Stimulated activated CD8-positive, alpha-beta memory T cell treated with anti-CD3 and anti-CD28 coated beads, Interleukin-7, amount 100 ng/mL, for 4 hours (primary cell): ENCODE measurements around the gene PRMT1.
A peak's percentile ranks its signal among the peaks of the same experiment; 100 is the strongest.

Source experiments
- DNase-seq, 2 donors: peaks; one replicate each; pipeline ENCODE4 v3.0.0-alpha.2; 2020; ENCODE audit warnings: low read depth in 2 of 2

PRMT1 gene

GRCh38 chr19:49667473-49667872 lies 9.6 kb upstream of the PRMT1 start:
- DNase-seq = no peak

GRCh38 chr19:49669516-49669915 lies 7.6 kb upstream of the PRMT1 start:
- DNase-seq = no peak

- DNase-seq = peak; percentile 60 to 62
Measured at GRCh38 chr19:49672131-49672919, 4.7 kb upstream of the PRMT1 start.

- peak in 1 of 2 donors; percentile 36 for DNase-seq
Measured at GRCh38 chr19:49676136-49676783, 811 bp upstream of the PRMT1 start.

GRCh38 chr19:49676784-49677230 lies 264 bp upstream of the PRMT1 start:
- DNase-seq = peak; percentile 95 to 99

- peak; percentile 65 to 74 for DNase-seq
Measured at GRCh38 chr19:49677901-49678674, 1.0 kb downstream of the PRMT1 start.

- no peak for DNase-seq
Measured at GRCh38 chr19:49678985-49679770, 2.1 kb downstream of the PRMT1 start.

- DNase-seq = no peak
Measured at GRCh38 chr19:49679771-49680413, 2.8 kb downstream of the PRMT1 start.

- DNase-seq = peak; percentile 79 to 87
Measured at GRCh38 chr19:49680421-49681351, 3.6 kb downstream of the PRMT1 start.

GRCh38 chr19:49681830-49682229 lies 4.8 kb downstream of the PRMT1 start:
- DNase-seq = no peak

- no peak for DNase-seq
Measured at GRCh38 chr19:49682274-49682673, 5.2 kb downstream of the PRMT1 start.

- DNase-seq = no peak
Measured at GRCh38 chr19:49683814-49684250, 6.8 kb downstream of the PRMT1 start.

GRCh38 chr19:49684251-49684982 lies 7.3 kb downstream of the PRMT1 start:
- no peak for DNase-seq

GRCh38 chr19:49684983-49685553 lies 8.0 kb downstream of the PRMT1 start:
- no peak for DNase-seq

GRCh38 chr19:49685845-49686332 lies 8.8 kb downstream of the PRMT1 start:
- no peak for DNase-seq

- no peak for DNase-seq
Measured at GRCh38 chr19:49686503-49687088, 9.5 kb downstream of the PRMT1 start.

GRCh38 chr19:49687150-49687549 lies 10.1 kb downstream of the PRMT1 start:
- no peak for DNase-seq

- DNase-seq = no peak
Measured at GRCh38 chr19:49687566-49688316, 10.7 kb downstream of the PRMT1 start.
